ENCODE data around the gene FREM2.

The FREM2 gene, protein sequence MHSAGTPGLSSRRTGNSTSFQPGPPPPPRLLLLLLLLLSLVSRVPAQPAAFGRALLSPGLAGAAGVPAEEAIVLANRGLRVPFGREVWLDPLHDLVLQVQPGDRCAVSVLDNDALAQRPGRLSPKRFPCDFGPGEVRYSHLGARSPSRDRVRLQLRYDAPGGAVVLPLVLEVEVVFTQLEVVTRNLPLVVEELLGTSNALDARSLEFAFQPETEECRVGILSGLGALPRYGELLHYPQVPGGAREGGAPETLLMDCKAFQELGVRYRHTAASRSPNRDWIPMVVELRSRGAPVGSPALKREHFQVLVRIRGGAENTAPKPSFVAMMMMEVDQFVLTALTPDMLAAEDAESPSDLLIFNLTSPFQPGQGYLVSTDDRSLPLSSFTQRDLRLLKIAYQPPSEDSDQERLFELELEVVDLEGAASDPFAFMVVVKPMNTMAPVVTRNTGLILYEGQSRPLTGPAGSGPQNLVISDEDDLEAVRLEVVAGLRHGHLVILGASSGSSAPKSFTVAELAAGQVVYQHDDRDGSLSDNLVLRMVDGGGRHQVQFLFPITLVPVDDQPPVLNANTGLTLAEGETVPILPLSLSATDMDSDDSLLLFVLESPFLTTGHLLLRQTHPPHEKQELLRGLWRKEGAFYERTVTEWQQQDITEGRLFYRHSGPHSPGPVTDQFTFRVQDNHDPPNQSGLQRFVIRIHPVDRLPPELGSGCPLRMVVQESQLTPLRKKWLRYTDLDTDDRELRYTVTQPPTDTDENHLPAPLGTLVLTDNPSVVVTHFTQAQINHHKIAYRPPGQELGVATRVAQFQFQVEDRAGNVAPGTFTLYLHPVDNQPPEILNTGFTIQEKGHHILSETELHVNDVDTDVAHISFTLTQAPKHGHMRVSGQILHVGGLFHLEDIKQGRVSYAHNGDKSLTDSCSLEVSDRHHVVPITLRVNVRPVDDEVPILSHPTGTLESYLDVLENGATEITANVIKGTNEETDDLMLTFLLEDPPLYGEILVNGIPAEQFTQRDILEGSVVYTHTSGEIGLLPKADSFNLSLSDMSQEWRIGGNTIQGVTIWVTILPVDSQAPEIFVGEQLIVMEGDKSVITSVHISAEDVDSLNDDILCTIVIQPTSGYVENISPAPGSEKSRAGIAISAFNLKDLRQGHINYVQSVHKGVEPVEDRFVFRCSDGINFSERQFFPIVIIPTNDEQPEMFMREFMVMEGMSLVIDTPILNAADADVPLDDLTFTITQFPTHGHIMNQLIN (N-terminal part only)

DNA sequence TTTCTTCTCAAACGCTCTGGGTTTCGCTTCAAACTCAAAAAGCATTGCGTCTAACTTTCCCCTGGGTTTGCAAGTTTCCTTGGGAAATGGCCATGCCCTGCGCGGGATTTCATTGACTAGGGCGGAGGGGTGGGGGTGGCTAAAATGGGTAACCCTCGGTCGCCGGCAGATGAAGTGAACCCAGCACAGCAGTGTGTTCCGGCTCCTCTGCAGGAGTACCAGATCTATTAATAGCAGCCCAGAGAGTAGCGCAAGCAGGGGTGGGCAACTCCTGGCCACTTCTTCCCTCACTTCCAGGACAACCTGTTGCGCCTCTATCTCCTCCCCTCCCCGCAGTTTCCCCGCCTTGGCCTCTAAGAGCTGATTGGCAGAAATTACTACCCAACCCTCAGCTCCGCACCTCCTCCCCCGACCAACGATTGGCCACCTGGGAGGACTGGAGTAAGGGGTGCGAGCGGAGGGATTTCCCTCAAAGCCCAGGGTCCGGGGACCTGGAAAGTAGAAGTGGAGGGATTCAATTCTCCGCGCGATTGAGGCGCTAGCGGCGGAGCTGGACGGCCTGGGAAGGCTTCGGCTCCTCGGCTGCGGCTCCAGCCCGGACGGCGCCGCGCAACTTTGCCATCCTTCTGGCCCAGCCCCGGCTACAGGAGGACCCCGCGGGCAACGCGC, at the start of gene FREM2:
Gene FREM2 (plus strand): TSS at position 501 of the 669 bp plus-strand sequence. CDS start 268 bp downstream, outside the sequence.
- DNase-seq (ENCODE audit: low read depth): no peak

DNA sequence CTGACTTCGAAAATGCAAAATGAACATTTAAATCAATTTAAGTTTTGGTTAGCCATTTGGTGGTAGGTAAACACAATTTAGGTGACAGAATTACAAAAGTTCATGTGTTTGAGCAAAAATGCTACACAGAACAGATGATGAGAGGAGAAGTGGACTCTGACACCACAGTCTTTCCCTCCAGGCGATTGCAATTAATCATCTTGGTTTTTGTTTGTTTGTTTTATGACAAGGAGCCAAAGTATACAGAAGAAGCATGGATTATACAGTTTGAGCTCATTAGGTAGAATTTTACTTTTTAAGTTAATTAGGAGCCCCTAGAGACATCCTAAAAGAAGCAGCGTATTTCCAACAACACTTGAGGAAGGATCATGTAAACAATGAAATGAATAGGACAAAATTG, 49.3 kb upstream of the FREM2 start:
- DNase-seq (ENCODE audit: low read depth): no peak

GRCh38 chr13:38641164-38641948, 45.5 kb upstream of the FREM2 start:
- no peak for DNase-seq (ENCODE audit: low read depth)

GRCh38 chr13:38647312-38647711, 39.6 kb upstream of the FREM2 start:
- DNase-seq (ENCODE audit: low read depth): no peak

DNA sequence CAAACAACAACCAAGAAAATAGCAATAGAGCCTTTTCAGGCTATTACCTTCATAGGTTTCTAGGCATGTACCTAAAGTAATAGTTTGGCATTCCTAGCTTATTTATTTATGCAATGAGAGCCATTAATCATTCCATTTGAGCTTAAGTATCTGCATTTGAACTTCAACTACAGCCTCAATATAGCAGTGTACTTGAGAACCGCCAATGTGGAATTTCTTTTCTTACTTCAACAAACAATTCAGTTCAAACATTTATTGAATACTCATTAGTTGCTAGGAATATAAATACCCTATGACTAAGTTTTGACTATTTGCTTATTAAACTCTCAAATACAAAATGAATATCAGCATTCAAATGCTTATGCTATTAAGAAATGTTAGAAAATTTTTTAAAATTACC, 38.0 kb upstream of the FREM2 start:
- no peak for DNase-seq (ENCODE audit: low read depth)

DNA sequence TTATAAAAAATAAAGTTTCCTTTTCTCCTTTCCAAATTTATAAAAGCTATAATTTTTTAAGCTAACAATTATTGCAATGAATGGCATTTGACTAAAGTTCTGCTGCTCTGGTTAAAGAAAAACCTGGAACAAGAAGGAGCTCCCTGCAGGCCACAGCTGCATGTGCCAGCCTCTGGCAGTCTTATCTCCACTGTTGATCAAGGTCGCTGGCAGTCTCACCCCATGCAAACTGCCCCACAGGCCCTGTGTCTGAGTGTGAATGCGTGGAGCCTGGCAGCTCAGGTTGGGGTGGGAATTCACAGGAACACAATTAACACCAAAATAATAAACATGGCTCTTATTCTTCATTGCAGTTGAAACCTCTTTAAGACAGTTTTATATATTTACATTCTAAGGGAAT, 30.2 kb upstream of the FREM2 start:
- DNase-seq (ENCODE audit: low read depth): no peak

- DNase-seq (ENCODE audit: low read depth): peak; percentile 36
Measured at GRCh38 chr13:38657191-38657590, 29.7 kb upstream of the FREM2 start.

GRCh38 chr13:38658906-38659305, 28.0 kb upstream of the FREM2 start:
- no peak for DNase-seq (ENCODE audit: low read depth)

- no peak for DNase-seq (ENCODE audit: low read depth)
Measured at GRCh38 chr13:38661010-38661675, 25.7 kb upstream of the FREM2 start.

- DNase-seq (ENCODE audit: low read depth): peak; percentile 49
Measured at GRCh38 chr13:38662362-38662761, 24.5 kb upstream of the FREM2 start.

DNA sequence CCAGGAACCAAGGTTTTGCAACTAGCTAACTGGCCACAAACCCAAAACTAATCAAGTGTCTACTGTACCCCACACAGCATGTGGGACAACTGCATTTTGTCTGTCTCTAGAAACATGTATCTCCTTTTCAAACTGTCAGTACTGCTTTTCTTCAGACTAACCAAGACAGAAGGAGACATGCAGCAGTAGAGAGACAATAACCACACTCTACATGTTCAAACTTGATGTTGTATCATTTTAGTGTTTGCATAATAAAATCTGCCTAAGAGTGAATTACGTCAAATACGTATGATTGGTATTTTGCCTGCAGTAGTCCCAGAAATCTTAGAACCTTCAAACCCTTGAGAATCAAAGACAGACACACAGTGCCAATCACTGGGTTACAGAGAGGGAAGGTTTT, 22.0 kb upstream of the FREM2 start:
- DNase-seq (ENCODE audit: low read depth): no peak

DNA sequence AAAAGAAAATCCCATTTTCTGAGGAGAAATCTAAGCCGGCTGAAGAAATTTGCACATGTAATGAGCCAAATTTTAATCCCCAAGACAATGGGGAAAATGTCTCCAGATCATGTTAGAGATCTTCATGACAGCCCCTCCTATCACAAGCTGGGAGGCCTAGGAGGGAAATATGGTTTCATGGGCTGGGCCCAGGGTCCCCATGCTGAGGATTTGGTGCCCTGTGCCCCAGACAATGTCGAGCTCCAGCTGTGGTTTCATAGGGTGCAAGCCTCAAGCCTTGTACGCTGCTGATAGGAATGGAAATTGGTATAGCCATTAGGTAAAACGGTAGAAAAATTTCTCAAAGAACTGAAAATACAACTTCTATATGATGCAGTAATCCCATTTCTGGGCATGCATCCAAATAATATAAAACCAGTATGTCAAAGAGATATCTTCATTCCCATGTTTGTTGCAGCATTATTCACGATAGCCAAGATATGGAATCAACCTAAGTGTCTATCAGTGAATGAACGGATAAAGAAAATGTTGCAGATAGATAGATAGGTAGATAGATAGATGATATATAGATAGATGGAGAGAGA, 19.3 kb upstream of the FREM2 start:
- no peak for DNase-seq (ENCODE audit: low read depth)

GRCh38 chr13:38669234-38669964, 17.5 kb upstream of the FREM2 start:
- DNase-seq (ENCODE audit: low read depth): no peak

DNA sequence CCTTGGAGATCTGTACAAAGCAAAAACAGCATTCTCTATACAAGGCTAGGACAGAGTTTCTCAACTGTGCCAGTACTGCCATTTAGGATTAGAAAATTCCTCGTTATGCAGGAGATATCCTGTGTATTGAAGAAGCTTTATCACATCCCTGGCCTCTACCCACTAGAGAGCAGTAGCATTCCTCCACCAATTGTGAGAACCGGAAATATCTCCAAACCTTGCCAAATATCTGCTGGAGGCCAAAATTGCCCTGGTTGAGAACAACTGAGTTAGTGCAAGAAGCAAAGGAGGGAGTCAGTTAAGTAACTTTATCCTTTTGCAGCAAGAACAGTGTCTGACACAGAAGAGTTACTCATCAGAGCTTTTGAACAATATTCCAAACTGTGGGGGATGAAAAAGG, 16.2 kb upstream of the FREM2 start:
- DNase-seq (ENCODE audit: low read depth): no peak

- DNase-seq (ENCODE audit: low read depth): no peak
Measured at GRCh38 chr13:38671980-38672379, 14.9 kb upstream of the FREM2 start.

DNA sequence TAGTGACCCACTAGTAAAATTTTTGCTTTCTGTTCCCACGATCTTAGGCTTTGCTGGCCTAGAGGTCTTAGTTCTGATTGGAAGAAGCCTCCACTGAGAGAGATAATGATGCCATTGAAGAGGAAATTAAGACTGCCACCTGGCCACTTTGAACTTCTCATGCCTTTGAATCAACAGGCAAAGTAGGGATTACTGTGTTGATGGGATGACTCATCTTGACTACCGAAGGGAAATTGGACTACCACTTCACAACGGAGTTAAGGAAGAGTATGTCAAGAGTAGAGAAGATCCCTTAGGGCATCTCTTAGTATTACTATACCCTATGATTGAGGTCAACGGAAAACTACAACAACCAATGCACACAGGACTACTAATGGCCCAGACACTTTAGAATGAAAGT, 12.7 kb upstream of the FREM2 start:
- no peak for DNase-seq (ENCODE audit: low read depth)

GRCh38 chr13:38680912-38681311, 6.0 kb upstream of the FREM2 start:
- no peak for DNase-seq (ENCODE audit: low read depth)

GRCh38 chr13:38684714-38685113, 2.2 kb upstream of the FREM2 start:
- DNase-seq (ENCODE audit: low read depth): no peak

GRCh38 chr13:38685431-38685830, 1.4 kb upstream of the FREM2 start:
- DNase-seq (ENCODE audit: low read depth): no peak

All from non-pigmented ciliary epithelial cell (primary cell).